Measurements from ENCODE around the gene MAP1B.

DNA sequence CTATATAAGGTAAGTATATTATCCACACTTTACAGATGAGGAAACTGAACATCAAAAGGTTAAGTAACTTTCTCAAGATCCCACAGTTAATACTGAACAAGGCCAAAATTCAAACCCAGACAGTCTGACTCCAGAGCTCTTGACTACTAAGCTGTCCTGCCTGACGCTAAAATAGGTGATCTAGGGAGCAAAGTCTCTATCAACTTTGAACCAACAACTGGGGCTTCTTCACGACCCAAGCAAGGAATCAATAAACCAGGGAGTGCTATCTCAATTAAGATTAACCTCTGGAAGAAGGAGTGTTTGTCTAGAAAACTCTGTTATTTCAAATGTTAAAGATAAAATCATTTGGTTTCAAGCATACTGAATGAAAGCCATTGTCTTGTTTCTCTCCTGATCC is 148.4 kb downstream of the MAP1B start:
- TF ChIP-seq, protein P1, sequence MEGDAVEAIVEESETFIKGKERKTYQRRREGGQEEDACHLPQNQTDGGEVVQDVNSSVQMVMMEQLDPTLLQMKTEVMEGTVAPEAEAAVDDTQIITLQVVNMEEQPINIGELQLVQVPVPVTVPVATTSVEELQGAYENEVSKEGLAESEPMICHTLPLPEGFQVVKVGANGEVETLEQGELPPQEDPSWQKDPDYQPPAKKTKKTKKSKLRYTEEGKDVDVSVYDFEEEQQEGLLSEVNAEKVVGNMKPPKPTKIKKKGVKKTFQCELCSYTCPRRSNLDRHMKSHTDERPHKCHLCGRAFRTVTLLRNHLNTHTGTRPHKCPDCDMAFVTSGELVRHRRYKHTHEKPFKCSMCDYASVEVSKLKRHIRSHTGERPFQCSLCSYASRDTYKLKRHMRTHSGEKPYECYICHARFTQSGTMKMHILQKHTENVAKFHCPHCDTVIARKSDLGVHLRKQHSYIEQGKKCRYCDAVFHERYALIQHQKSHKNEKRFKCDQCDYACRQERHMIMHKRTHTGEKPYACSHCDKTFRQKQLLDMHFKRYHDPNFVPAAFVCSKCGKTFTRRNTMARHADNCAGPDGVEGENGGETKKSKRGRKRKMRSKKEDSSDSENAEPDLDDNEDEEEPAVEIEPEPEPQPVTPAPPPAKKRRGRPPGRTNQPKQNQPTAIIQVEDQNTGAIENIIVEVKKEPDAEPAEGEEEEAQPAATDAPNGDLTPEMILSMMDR (IDR thresholded peaks at IDR 0.05; ENCODE audit: low read length): no peak
- TF ChIP-seq EZH2 (IDR thresholded peaks at IDR 0.05; ENCODE audit: borderline replicate concordance, low read length): no peak

Data from OCI-LY1 (cell line).